Mesendoderm (in vitro differentiated cells): ENCODE measurements around the gene TBC1D14.

Experiments used
- DNase-seq: peaks from one replicate; pipeline ENCODE4 v3.0.0; 2013
- H2AK5ac ChIP-seq: 2 replicates; pipeline ENCODE4 v1.6.1; 2013; ENCODE audit warnings: low read length, inconsistent platforms
- H2BK120ac ChIP-seq: 2 replicates; pipeline ENCODE4 v1.6.1; 2013; ENCODE audit warnings: low read depth, mild to moderate bottlenecking, low read length, moderate library complexity, mixed read lengths
- H2BK15ac ChIP-seq: replicated peaks from 2 replicates; pipeline ENCODE4 v1.6.1; 2013; ENCODE audit warnings: low read depth, mild to moderate bottlenecking, moderate library complexity
- H2BK5ac ChIP-seq: 2 replicates; pipeline ENCODE4 v1.6.1; 2013; ENCODE audit warnings: low read length, inconsistent platforms
- H3K18ac ChIP-seq: 2 replicates; pipeline ENCODE4 v1.6.1; 2013; ENCODE audit warnings: mild to moderate bottlenecking, low read length, mixed read lengths
- H3K23ac ChIP-seq: one replicate; pipeline ENCODE4 v1.6.1; 2013; ENCODE audit warnings: low read length
- H3K27ac ChIP-seq: 2 replicates; pipeline ENCODE4 v1.5.1; 2013; ENCODE audit warnings: low read depth, mild to moderate bottlenecking, inconsistent platforms, low read length, moderate library complexity
- H3K27me3 ChIP-seq: 2 replicates; pipeline ENCODE4 v1.6.1; 2013; ENCODE audit warnings: low read length, control low read depth, mild to moderate bottlenecking, inconsistent platforms; ENCODE audit not compliant: insufficient read depth, poor library complexity
- H3K36me3 ChIP-seq: 2 replicates; pipeline ENCODE4 v1.6.1; 2013; ENCODE audit warnings: low read length, inconsistent platforms; ENCODE audit not compliant: control insufficient read depth, insufficient read depth
- H3K4ac ChIP-seq: one replicate; pipeline ENCODE4 v1.6.1; 2013; ENCODE audit warnings: low read depth, mild to moderate bottlenecking, low read length, moderate library complexity
- H3K4me1 ChIP-seq: 2 replicates; pipeline ENCODE4 v1.6.1; 2013; ENCODE audit warnings: low read depth, low read length, inconsistent platforms; ENCODE audit not compliant: control insufficient read depth
- H3K4me2 ChIP-seq: 2 replicates; pipeline ENCODE4 v1.6.1; 2013; ENCODE audit warnings: low read length
- H3K4me3 ChIP-seq: 2 replicates; pipeline ENCODE4 v1.5.1; 2013; ENCODE audit warnings: mild to moderate bottlenecking, low read length
- H3K56ac ChIP-seq: one replicate; pipeline ENCODE4 v1.6.1; 2013; ENCODE audit warnings: low read length
- H3K79me1 ChIP-seq: 2 replicates; pipeline ENCODE4 v1.6.1; 2013; ENCODE audit warnings: low read length, inconsistent platforms
- H3K79me2 ChIP-seq: 2 replicates; pipeline ENCODE4 v1.6.1; 2013; ENCODE audit warnings: mild to moderate bottlenecking, low read length; ENCODE audit not compliant: control insufficient read depth, insufficient read depth
- H3K9ac ChIP-seq: 2 replicates; pipeline ENCODE4 v1.6.1; 2013; ENCODE audit warnings: low read length, inconsistent platforms
- H4K5ac ChIP-seq: one replicate; pipeline ENCODE4 v1.6.1; 2013; ENCODE audit warnings: low read length
- H4K8ac ChIP-seq: one replicate; pipeline ENCODE4 v1.6.1; 2013; ENCODE audit warnings: low read depth, mild to moderate bottlenecking, control low read depth, low read length, moderate library complexity
- WGBS: extraction: QIAGEN DNeasy Blood & Tissue Kit; methylation state at CpG from one replicate; pipeline ENCODE4 v1.1.7; 2013; ENCODE audit warnings: low lambda C conversion rate, missing lambda C conversion rate; ENCODE audit not compliant: insufficient coverage; ENCODE audit errors: extremely low coverage; 5-methylcytosine and 5-hydroxymethylcytosine counted together

Gene TBC1D14

GRCh38 chr4:6916587-6917460 is 7.2 kb downstream of the TBC1D14 start:
- no peak overlapping the region for H3K4me3 ChIP-seq

GRCh38 chr4:6917461-6918271 is 8.0 kb downstream of the TBC1D14 start:
- no peak overlapping the region for H3K18ac ChIP-seq
- no peak overlapping the region for H2BK120ac ChIP-seq
- DNase-seq = peak; percentile 54
- H4K5ac ChIP-seq = no peak overlapping the region
- H3K4me3 ChIP-seq = no peak overlapping the region
- no peak overlapping the region for H4K8ac ChIP-seq
- H3K79me1 ChIP-seq = peaks cover 4% of the 10 kb centered on the region
- no peak overlapping the region for H2AK5ac ChIP-seq
- H3K4me1 ChIP-seq = no peaks in the 10 kb centered on the region
- no peak overlapping the region for H3K9ac ChIP-seq
- no CpG with 5 or more reads among the region's 18 CpGs for WGBS
- no peak overlapping the region for H3K23ac ChIP-seq
- H3K79me2 ChIP-seq = no peaks in the 10 kb centered on the region
- H3K4me2 ChIP-seq = no peak overlapping the region
- no peak overlapping the region for H2BK5ac ChIP-seq
- H3K4ac ChIP-seq = no peak overlapping the region
- no peak overlapping the region for H2BK15ac ChIP-seq
- H3K27me3 ChIP-seq = no peaks in the 10 kb centered on the region
- H3K56ac ChIP-seq = peak overlapping the region; percentile 8
- H3K36me3 ChIP-seq = no peaks in the 10 kb centered on the region
- no peak overlapping the region for H3K27ac ChIP-seq

More at GRCh38 chr4:6916587-6917460, 7.2 kb downstream of the TBC1D14 start:
- no peak overlapping the region for H3K4ac ChIP-seq
- H4K5ac ChIP-seq = no peak overlapping the region
- no peak overlapping the region for H3K27ac ChIP-seq
- no peak overlapping the region for H2BK120ac ChIP-seq
- H3K36me3 ChIP-seq = no peaks in the 10 kb centered on the region
- no peaks in the 10 kb centered on the region for H3K4me1 ChIP-seq
- peak; percentile 61 for DNase-seq
- no peak overlapping the region for H3K4me2 ChIP-seq
- no peak overlapping the region for H2BK15ac ChIP-seq
- H2BK5ac ChIP-seq = no peak overlapping the region
- no peak overlapping the region for H3K56ac ChIP-seq
- no peak overlapping the region for H3K18ac ChIP-seq
- WGBS = no CpG with 5 or more reads among the region's 15 CpGs
- peaks cover 4% of the 10 kb centered on the region for H3K79me1 ChIP-seq
- no peak overlapping the region for H4K8ac ChIP-seq
- no peak overlapping the region for H3K9ac ChIP-seq
- no peak overlapping the region for H2AK5ac ChIP-seq
- H3K23ac ChIP-seq = no peak overlapping the region
- no peaks in the 10 kb centered on the region for H3K79me2 ChIP-seq
- no peaks in the 10 kb centered on the region for H3K27me3 ChIP-seq

GRCh38 chr4:6918338-6918737 is 8.7 kb downstream of the TBC1D14 start:
- Histone ChIP-seq H3K27me3 (no peaks in the 10 kb centered on the region), H3K18ac (no peak overlapping the region), H3K36me3 (no peaks in the 10 kb centered on the region), H3K27ac (no peak overlapping the region), H3K79me2 (no peaks in the 10 kb centered on the region), H2BK5ac (no peak overlapping the region), H2BK120ac (no peak overlapping the region), H3K4ac (no peak overlapping the region), H2AK5ac (no peak overlapping the region), H3K23ac (no peak overlapping the region), H3K9ac (no peak overlapping the region), H3K4me1 (no peaks in the 10 kb centered on the region), H2BK15ac (no peak overlapping the region), H4K8ac (no peak overlapping the region), H4K5ac (no peak overlapping the region), H3K56ac (no peak overlapping the region), H3K4me3 (no peak overlapping the region), H3K4me2 (no peak overlapping the region), H3K79me1 (peaks cover 4% of the 10 kb centered on the region)
- no CpG with 5 or more reads among the region's 7 CpGs for WGBS
- DNase-seq = no peak

- Histone ChIP-seq H2BK5ac (no peak overlapping the region), H3K79me2 (no peaks in the 10 kb centered on the region), H3K36me3 (no peaks in the 10 kb centered on the region), H3K9ac (no peak overlapping the region), H3K27ac (no peak overlapping the region), H4K5ac (no peak overlapping the region), H3K4me2 (no peak overlapping the region), H2BK15ac (no peak overlapping the region), H3K79me1 (peaks cover 2% of the 10 kb centered on the region), H3K56ac (no peak overlapping the region), H3K18ac (no peak overlapping the region), H2BK120ac (no peak overlapping the region), H2AK5ac (no peak overlapping the region), H4K8ac (no peak overlapping the region), H3K27me3 (no peaks in the 10 kb centered on the region), H3K4me1 (no peaks in the 10 kb centered on the region), H3K4me3 (no peak overlapping the region), H3K23ac (no peak overlapping the region), H3K4ac (no peak overlapping the region)
- DNase-seq = no peak
- no CpG with 5 or more reads among the region's 3 CpGs for WGBS
These were observed 10.5 kb downstream of the TBC1D14 start for GRCh38 chr4:6920171-6920570.

GRCh38 chr4:6923507-6923906 is 13.9 kb downstream of the TBC1D14 start:
- H3K27ac ChIP-seq = no peak overlapping the region
- no peak overlapping the region for H4K5ac ChIP-seq
- H3K23ac ChIP-seq = no peak overlapping the region
- no peak overlapping the region for H2BK5ac ChIP-seq
- no peak overlapping the region for H3K9ac ChIP-seq
- no peak overlapping the region for H4K8ac ChIP-seq
- no peaks in the 10 kb centered on the region for H3K27me3 ChIP-seq
- H3K56ac ChIP-seq = no peak overlapping the region
- no peaks in the 10 kb centered on the region for H3K79me1 ChIP-seq
- no peak overlapping the region for H2AK5ac ChIP-seq
- H3K4me1 ChIP-seq = peaks cover 6% of the 10 kb centered on the region
- H3K18ac ChIP-seq = no peak overlapping the region
- H3K4ac ChIP-seq = no peak overlapping the region
- no peak overlapping the region for H3K4me2 ChIP-seq
- H3K79me2 ChIP-seq = no peaks in the 10 kb centered on the region
- no peaks in the 10 kb centered on the region for H3K36me3 ChIP-seq
- no peak overlapping the region for H2BK120ac ChIP-seq
- WGBS = no CpG with 5 or more reads among the region's 32 CpGs
- no peak for DNase-seq
- no peak overlapping the region for H2BK15ac ChIP-seq
- H3K4me3 ChIP-seq = no peak overlapping the region
